RPMI7951 (cell line): ENCODE measurements around the gene GET3. TPM values are rescaled to one million over a fixed set of nuclear protein-coding genes. Genes with fewer than 3 reads are reported as not detected.
"Not testable (repeated sequence)": the region's sequence is repeated elsewhere in the genome, so short reads cannot be mapped to it uniquely, and the experiment has no call there.

Experiments used
- DNase-seq: peaks from one replicate; pipeline ENCODE4 v3.0.0-alpha.2; 2012; ENCODE audit warnings: low read depth
- total RNA-seq: library from RNA; depleted of rRNA; stranded (reverse); fragments of >200 nt; shearing (Covaris generic); gene quantifications from 2 replicates; pipeline ENCODE4 v1.2.3, GENCODE V29; 2014; rRNA removed

The GET3 gene
- 115 and 127 TPM in 2 replicates for total RNA-seq

DNA sequence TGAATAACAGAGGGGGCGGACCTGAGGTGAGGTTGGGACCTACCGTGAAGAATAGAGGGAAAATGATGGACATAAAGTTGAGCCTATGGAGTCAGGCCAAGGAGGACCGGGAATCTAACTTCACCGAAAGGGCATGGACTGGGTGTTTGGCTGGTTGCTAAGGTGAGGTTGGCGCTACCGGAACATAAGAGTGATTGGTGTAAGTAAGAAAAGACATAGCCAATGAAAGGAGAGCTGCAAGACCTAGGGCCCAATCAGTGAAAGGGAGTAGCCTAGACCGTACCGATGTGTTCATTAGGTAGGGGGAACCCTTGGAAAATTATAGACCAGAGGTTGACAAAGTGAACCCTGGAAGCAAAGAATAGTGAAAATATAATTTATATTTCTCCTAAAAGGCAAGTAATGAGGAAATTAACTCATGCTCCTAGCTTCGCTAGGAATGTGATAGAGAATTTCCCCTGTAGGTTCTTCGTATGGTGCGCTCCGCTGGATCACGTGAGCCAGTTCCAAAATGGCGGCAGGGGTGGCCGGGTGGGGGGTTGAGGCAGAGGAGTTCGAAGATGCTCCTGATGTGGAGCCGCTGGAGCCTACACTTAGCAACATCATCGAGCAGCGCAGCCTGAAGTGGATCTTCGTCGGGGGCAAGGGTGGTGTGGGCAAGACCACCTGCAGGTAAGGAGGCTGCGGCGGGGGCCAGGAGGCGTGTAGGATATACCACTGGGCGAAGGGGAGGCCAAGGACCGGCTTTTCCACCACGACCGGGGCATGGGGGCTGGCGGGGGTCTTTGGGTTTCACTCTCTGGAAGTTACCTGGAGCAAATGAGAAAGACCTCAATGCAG, at the start of gene GET3:
TSS of gene GET3 (plus strand) at position 503 of the 840 bp plus-strand sequence. CDS start at position 512, 9 bp downstream.
- DNase-seq = peak; percentile 100

DNA sequence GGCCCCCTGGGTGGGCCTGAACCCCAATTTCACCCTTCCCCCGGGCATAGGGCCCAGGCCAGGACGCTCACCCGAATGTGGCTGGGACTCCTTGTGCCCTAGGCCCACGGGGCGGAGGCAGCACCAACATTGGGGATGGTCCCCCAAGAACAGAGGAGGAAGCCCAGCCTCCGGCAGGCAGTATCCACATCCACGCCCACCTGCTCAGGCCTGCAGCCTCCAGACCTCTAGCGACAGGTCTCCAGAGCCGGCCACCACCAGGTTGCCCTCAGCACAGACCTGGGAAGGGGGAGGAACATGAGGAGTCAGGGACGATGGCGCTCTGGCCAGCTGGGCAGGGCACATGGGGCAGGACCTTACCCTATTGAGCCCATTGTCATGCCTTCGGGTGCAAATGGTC, 48.3 kb upstream of the GET3 start:
- no peak for DNase-seq

DNA sequence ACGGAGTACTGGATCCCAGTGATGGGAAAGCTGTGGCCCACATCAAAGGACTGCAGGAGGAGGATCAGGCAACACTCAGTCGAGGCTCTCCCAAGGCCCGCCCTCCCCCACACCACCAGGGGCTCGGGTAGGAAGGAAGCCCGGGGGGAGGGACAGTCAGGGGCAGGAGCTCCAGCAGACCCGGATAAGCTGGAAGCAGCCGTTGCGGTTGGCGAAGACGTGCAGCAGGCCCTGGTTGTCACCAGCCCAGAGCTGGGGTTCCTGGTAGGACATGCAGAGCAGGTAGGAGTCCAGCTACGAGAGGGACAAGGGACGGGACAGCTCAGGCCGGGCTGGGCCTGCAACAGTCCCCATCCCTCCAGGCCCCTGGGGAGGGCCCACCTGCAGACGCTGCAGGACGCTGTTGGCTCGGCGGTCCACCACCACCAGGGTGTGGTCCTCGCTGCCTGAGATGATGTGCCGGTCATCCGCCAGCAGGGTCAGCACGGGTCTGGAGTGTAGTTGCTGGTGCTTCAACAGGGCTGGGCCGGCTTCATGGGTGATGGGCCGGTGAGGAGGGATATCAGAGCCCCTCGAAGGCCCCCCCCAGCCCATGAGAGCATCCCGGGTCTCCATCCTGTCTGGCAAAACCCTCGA, 47.6 kb upstream of the GET3 start:
- no peak for DNase-seq

DNA sequence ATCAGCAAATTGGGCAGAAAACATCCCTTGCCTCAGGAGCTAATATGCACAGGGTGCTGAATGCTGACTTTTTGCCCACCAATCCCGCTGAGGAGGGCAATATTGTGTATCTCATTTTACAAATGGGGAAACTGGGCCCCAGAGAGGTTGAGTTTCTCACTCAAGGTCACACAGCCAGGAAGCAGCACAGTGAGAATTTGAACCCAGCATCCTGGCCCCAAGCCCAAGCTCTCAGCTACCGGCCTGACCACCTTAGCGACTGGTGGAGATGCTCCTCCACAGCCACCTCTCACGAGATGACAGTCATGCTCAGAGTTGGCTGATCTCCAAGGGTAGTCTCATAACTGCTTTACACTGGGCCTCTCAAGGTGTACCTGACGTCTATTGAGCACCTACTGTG, 44.3 kb upstream of the GET3 start:
- DNase-seq = no peak

DNA sequence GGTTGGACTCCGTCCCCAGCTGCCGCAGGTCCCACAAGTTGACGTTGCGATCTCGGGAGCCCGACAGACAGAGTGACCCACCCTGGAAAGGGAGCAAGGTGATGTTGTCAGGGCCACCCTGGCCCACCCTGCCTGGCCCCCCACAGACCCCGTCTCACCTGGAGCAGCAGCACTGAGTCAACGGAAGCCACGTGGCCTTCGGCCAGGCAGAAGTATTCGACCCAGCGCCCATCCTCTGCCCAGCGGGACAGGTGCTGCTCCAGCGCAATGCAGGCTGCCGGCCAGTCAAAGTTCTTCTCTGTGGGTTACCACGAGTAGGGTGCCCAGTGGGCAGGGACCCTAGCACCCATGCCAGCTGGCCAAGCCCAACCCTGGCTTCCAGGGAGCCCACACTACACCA, 42.7 kb upstream of the GET3 start:
- DNase-seq = no peak

DNA sequence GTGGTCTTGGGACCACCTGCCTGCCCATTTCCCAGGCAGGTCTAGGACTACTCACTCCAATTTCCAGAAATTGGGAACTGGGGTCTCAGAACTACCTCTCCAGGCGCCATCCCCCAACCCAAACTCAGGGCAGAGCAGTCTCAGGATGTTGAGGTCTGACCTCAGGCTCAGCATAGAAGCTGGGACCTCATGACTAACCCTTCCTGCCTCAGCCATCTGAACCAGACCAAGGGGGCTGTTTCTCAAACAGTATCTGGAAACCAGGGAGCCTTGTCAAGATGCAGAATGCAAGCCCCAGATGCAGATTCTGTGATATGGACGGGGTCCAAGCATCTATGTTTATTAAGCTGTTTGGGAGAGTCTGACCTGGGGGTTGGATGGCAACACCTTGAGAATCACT, 42.2 kb upstream of the GET3 start:
- DNase-seq = no peak

DNA sequence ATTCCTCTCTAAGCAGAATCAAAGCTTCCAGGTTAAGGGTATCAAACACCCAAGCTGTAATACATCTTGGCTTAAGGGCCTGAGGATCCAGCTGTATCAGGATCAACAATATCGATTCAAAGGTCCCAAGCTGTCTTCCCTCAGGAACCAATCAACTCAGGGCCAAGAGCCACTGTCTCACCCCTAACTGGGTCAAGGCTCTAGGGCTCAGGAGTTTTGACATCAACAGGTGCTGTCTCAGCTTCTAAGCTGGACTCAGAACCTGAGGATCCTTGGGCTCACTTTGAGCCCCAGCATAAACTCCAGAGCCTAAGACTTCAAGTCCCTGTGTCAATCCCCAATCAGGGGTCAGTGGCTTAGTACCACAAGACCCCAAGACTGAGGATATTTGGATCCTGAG, 41.8 kb upstream of the GET3 start:
- no peak for DNase-seq

DNA sequence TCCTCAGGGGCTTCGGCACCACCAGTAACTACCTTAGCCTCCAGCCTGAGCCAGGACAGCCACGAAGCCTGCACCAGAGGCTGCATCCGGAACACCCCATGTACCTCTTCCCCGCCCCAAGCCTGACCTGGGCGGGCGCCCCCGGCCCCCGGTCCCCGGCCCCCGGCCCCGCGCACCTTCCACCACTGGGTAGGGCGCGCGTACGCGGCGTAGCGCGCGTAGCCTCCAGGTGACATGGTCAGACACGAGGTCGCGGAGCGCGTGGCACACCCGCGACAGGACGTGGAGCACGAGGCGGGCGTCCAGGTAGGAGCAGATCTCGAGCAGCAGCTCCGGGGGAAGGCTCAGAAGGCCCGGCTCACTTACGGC, 41.3 kb upstream of the GET3 start:
- DNase-seq = no peak

DNA sequence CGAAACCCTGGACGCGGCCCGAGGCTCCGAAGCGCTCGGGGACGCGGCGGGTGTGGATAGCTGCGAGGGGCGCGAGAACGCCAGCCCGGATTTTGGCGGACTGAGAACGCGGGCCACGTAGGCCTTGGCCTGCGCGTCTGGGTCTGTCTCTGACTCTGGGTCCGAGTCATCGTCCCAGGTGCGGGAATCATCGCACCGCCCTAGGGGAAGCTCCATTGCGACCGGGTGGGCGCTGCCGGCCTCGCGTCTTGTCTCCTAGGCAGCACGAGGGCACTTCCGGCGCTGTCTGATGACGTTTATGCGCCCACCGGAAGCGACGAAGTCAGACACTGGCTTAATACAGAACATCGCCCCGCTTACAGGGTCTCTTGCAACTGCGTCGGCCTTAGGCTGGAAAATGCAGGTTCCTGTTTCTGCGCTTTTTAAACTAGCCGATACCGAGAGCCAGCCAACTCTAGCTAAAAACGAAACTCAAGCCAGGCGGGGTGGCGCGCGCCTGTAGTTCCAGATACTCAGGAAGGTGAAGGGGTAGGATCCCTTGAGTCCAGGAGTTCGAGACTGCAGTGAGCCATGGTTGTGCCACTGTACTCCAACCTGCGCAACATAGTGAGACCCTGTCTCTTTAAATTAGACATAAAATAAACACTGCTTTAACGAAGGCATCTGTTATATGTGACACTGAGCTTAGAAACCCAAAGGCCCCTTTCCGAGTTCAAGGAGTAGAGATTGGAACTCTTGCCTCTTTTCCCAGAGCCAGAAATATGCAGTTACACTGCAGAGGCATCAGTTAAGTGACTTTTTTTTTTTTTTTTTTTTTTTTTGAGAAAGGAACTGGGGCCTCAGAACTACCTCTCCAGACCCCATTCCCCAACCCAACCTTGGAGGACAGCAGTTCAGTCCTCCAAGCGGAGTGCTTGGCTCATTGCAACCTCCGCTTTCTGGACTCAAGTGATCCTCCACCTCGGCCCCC, 40.6 kb upstream of the GET3 start, which contains the start of gene FBXW9:
TSS of gene FBXW9 (minus strand) at position 266 of the 970 bp plus-strand sequence. CDS start at position 216, 50 bp downstream.
- peak; percentile 94 for DNase-seq

DNA sequence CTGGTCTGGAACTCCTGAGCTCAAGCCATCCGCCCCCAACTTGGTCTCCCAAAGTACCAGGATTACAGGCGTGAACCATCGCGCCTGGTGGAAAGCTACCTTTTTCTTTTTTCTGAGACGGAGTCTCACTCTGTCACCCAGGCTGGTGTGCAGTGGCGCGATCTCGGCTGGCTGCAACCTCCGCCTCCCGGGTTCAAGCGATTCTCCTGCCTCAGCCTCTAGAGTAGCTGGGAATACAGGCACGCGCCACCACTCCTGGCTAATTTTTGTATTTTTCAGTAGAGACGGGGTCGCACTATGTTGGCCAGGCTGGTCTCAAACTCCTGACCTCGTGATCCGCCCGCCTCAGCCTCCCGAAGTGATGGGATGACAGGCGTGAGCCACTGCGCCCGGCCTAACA, 39.9 kb upstream of the GET3 start:
- not testable (repeated sequence) for DNase-seq

DNA sequence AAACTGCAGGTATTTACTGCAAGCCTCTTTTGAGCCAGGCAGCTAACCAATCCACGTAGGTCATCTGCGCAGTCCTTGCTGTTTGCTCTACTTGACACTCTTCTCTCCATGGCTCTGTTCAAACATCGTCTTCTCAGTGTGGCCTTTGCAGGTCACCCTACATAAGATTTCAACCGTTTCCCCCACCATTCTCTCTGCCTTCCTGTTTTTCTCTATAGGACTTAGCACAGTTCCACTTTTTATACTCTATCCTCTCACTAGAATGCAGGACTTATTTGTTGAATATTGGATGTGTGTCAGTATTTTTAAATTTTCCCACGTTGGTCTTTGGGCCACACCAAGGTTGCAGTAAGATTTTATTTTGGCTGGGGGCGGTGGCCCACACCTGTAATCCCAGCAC, 39.2 kb upstream of the GET3 start:
- DNase-seq = no peak

DNA sequence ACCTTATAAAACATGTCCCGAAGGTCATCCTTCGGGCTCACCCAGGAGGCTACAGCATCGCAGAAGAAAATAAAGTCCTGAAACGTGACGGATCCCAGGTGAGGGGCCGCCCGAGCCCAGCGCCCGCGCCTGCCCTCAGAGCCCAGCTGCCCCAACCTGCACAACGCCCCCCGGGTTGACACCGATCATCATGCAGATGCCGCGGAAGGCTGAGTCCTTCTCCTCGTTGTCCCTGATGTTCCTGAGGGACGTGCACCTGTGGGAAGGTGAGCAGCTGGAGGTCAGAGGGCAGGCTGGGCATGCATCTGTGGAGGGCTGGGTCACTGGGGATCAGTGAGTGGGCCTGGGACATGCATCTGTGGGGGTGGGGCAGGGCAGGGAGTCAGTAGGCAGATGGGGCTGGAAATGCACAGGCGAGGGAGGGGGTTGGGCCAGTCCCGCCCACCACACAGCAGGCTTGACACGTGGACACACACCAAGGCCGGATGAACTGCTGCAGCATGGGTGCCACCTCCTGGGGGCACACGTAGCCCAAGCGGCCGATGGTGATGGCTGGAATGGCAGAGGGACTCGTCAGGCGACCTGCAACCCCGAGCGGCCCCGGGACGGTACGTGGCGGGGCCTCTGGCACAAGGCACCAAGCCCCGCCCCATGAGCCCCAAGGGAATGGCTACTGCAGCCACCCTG, 35.6 kb upstream of the GET3 start:
- no peak for DNase-seq

DNA sequence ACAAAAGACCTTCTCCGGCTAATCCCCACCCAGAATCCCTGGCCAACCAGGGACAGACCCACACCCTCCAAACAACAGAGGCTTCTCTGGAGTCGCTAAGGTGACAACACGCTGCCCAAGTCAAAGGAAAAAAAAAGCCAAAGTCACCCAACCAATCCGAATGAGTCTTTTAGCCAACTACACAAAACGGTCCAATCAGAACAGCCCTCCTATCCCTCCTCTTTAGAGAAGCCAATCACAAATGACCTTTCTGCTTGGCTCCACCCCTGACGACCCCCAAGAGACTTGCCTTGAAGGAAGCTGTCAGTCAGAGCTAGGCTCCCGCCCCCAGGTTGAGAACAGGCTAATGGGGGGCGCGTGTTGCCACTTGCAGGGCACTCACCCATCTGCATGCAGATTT, 34.3 kb upstream of the GET3 start:
- DNase-seq = peak; percentile 44

DNA sequence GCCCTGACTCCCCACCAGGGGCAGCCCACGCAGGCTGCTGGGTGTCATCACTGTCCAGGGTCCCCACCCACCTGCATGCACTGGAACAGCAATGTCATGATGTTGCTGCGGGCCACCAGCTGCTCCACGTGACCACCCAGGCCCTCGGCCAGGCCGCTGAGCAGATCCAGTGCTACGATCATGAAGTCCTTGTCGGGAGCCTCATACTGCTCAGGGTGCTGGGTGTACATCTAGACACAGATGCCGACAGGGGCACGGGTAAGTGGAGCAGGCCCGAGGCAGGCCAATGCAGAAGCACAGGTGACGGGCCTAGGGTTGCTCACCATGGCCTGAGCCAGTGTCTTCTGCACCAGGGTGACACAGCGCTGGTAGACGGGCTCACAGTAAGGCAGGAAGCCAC, 32.1 kb upstream of the GET3 start:
- DNase-seq = no peak

DNA sequence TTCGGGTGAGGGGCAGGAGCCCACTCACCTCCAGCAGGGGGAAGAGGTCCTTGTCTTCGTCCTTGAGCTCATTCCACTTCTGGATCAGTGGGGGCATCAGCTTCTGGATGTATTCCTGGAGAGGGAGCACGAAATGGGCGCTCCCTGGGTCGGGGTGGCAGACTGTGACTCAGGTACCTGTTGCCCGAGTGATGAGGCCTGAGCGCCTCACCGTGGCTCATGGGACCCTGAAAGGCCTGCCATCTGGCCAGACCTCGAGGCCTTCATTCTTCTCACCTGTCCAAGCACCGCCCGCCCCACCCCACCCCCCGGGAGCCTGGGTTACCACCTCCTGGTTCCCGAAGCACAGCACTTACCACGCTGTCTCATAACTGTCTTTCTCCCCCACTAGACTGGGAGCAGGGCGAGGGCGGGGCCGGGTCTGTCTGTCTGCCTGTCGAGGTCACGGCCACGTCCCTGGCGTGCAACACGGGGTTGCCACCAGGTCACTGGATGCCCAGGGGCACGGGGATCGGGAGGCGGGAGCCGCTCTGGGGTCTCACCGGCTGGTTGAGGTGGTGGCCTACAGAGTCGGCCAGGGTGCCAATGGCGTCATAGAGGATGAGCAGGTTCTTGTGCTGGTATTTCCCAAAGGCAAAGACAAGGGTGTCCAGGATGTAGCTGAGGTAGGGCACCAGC, 31.5 kb upstream of the GET3 start:
- no peak for DNase-seq

DNA sequence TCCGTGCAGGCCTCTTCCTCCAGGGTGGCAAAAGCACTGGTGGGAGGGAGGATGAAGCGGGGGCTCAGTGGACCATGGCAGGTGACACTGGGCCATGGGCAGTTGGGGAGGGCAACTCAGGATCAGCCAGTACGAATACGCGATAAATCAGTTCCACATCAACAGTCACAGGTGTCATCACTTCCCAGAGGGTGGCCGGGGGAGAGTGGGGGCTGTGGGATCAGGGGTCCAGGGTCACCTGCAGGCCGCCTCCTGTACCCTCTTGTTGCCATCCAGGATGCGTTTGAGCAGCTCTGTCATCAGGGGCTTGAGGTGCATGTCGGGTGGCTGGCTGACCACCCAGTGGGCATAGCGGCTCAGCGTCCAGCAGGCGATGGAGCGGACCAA, 31.0 kb upstream of the GET3 start:
- no peak for DNase-seq

DNA sequence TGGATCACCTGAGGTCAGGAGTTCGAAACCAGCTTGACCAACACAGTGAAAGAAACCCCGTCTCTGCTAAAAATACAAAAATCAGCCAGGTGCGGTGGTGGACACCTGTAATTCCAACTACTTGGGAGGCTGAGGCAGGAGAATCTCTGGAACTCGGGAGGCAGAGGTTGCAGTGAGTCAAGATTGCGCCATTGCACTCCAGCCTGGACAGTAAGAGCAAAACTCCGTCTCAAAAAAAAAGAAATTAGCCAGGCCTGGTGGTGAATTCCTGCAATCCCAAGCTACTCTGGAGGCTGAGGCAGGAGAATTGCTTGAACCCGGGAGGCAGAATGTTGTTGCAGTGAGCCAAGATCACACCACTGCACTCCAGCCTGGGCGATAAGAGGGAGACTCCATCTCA, 28.7 kb upstream of the GET3 start:
- DNase-seq = no peak

DNA sequence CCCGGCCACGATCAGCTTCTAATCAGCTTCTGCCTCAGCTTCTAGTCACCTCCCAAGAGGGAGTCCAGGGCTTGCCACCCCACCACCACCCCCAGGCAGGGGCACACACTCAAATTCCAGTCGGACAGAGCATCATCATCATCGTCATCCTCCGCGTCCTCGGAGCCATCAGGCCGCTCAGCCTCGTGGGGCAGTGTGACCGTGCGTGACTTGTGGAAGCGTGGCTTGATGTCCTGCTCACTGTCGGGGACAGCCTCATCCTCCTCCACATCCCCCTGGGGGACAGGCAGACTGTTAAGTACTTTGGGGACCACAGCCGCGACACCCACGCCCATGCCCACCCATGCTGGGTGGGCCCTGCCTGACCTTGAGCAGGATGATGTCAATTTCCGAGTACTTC, 26.1 kb upstream of the GET3 start:
- no peak for DNase-seq

DNA sequence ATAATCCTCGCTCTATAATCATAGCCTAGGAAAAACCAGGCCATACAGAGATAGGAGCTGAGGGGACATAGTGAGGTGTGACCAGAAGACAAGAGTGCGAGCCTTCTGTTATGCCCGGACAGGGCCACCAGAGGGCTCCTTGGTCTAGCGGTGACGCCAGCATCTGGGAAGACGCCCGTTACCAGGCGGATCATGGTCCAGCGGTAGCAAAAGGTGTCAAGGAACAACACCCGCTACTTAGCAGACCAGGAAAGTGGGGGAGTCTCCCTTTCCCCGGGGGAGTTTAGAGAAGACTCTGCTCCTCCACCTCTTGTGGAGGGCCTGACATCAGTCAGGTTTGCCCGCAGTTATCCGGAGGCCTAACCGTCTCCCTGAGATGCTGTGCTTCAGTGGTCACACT, 25.2 kb upstream of the GET3 start:
- DNase-seq = not testable (repeated sequence)

DNA sequence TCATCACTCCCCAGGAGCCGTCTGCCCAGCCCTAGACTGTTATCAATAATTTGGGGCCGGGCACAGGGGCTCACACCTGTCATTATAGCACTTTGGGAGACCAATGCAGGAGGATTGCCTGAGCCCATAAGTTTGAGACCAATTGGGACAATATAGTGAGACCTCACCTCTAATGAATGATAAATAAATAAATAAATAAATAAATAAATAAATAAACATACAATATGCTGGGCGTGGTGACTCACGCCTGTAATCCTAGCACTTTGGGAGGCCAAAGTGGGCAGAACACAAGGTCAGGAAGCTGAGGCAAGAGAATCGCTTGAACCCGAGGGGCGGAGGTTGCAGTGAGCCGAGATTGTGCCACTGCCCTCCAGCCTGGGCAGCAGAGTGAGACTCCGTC, 24.0 kb upstream of the GET3 start:
- DNase-seq = not testable (repeated sequence)

DNA sequence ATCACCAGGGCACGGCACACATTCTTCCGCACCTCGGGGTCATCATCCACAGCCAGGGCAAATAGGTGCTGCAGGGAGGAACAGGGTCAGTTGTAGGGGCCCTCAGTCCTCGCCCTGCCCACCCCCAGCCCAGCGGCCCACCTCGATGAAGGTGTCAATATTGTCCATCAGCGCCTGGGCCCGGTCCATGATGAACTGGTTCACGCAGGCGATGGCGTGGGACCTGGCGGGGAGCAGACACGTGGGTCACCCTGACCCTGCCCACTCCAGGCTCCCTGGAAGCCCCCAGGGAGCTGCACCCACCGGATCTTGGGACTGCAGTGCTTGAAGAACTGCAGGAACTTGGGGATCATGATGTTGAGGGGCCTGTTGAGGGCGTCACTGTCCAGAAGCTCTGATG, 22.2 kb upstream of the GET3 start:
- no peak for DNase-seq
